GM06990 (cell line): ENCODE data around the gene ATP5PD.
"Not testable (repeated sequence)": the region's sequence is repeated elsewhere in the genome, so short reads cannot be mapped to it uniquely, and the experiment has no call there.

Experiments used
- DNase-seq: peaks from one replicate; pipeline ENCODE4 v3.0.0-alpha.2; 2011; ENCODE audit not compliant: insufficient read length; ENCODE audit errors: extremely low read depth
- H3K27me3 ChIP-seq: replicated peaks from 2 replicates; pipeline ENCODE4 v1.6.0; 2011; ENCODE audit warnings: low read length; ENCODE audit not compliant: control insufficient read depth, insufficient read depth
- H3K36me3 ChIP-seq: 2 replicates; pipeline ENCODE4 v1.5.1; 2011; ENCODE audit warnings: low read length; ENCODE audit not compliant: control insufficient read depth, insufficient read depth
- H3K4me3 ChIP-seq: replicated peaks from 2 replicates; pipeline ENCODE4 v1.5.1; 2011; ENCODE audit warnings: low read depth, mild to moderate bottlenecking, control low read depth, low read length
- TF ChIP-seq, protein P1 (sequence below): IDR thresholded peaks from 2 replicates; pipeline ENCODE4 v1.5.1; 2011; ENCODE audit warnings: low read length, control low read depth, mild to moderate bottlenecking, inconsistent platforms; ENCODE audit not compliant: insufficient read depth, poor library complexity, severe bottlenecking

The ATP5PD gene

GRCh38 chr17:75010683-75011400 is 35.9 kb downstream of the ATP5PD start:
- Histone ChIP-seq H3K4me3 (no peak overlapping the region), H3K27me3 (no peaks in the 10 kb centered on the region), H3K36me3 (no peaks in the 10 kb centered on the region)
- DNase-seq, result no peak
- TF ChIP-seq, protein P1, sequence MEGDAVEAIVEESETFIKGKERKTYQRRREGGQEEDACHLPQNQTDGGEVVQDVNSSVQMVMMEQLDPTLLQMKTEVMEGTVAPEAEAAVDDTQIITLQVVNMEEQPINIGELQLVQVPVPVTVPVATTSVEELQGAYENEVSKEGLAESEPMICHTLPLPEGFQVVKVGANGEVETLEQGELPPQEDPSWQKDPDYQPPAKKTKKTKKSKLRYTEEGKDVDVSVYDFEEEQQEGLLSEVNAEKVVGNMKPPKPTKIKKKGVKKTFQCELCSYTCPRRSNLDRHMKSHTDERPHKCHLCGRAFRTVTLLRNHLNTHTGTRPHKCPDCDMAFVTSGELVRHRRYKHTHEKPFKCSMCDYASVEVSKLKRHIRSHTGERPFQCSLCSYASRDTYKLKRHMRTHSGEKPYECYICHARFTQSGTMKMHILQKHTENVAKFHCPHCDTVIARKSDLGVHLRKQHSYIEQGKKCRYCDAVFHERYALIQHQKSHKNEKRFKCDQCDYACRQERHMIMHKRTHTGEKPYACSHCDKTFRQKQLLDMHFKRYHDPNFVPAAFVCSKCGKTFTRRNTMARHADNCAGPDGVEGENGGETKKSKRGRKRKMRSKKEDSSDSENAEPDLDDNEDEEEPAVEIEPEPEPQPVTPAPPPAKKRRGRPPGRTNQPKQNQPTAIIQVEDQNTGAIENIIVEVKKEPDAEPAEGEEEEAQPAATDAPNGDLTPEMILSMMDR, result no peak

GRCh38 chr17:75009139-75009724 is 37.5 kb downstream of the ATP5PD start:
- Histone ChIP-seq H3K27me3 (no peaks in the 10 kb centered on the region), H3K36me3 (no peaks in the 10 kb centered on the region), H3K4me3 (no peak overlapping the region)
- TF ChIP-seq, protein P1, result no peak
- no peak for DNase-seq

- DNase-seq, result no peak
- TF ChIP-seq, protein P1, result no peak
- H3K36me3 ChIP-seq, result no peaks in the 10 kb centered on the region
Observed at GRCh38 chr17:75008373-75008772, 38.4 kb downstream of the ATP5PD start.

DNA sequence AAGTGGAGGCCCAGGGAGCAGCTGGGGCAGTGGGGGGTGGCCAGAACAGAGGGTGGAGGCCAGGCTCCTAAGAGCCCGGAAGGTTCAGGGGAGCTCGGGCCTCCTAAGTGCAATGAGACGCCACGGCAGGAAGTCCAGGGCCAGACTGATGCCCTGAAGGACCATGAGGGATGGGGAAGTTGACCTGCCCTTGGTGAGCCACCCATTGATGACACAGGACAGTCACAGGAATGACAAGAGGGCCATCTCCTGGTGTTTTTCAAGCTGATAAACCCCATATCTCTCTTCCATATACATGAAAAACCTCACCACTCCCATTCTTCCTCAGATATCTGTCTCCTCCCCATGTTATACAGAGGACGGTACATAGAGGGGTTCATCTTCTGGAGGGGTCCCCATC is 40.1 kb downstream of the ATP5PD start:
- no peaks in the 10 kb centered on the region for H3K36me3 ChIP-seq
- DNase-seq, result no peak
- no peaks in the 10 kb centered on the region; the same call in 1 of the 2 replicates for H3K27me3 ChIP-seq
- H3K4me3 ChIP-seq, result no peak overlapping the region
- TF ChIP-seq, protein P1, result no peak

More at GRCh38 chr17:75008373-75008772, 38.4 kb downstream of the ATP5PD start:
- Histone ChIP-seq H3K27me3 (no peaks in the 10 kb centered on the region), H3K4me3 (no peak overlapping the region)

DNA sequence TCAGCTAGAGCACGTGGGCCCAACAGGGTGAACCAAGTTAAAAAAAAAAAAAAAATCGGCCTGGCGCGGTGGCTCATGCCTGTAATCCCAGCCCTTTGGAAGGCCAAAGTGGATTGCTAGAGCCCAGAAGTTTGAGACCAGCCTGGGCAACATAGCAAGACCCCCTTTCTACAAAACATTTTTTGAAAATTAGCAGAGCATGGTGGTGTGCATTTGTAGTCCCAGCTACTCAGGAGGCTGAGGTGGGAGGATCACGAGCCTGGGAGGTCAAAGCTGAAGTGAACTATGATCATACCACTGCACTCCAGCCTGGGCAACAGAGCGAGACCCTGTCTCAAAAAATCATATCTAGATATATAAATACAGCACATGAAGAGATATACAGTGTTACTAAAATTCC is 40.7 kb downstream of the ATP5PD start:
- DNase-seq, H3K27me3 ChIP-seq, H3K4me3 ChIP-seq, H3K36me3 ChIP-seq: not testable (repeated sequence)

- DNase-seq, result no peak
- TF ChIP-seq, protein P1, result no peak
- no peaks in the 10 kb centered on the region for H3K36me3 ChIP-seq
- no peaks in the 10 kb centered on the region; the same call in 1 of the 2 replicates for H3K27me3 ChIP-seq
- no peak overlapping the region for H3K4me3 ChIP-seq
Observed at GRCh38 chr17:75005291-75005690, 41.5 kb downstream of the ATP5PD start.
